RWPE2 (cell line): ENCODE data around the gene GPS2.

Source experiments
- ATAC-seq: fragments of 200-7000 bp; cut with Tn5 transposase; 3 replicates; pipeline ENCODE4 v1.9.1; 2021; ENCODE audit warnings: low read depth
- DNase-seq: peaks from one replicate; pipeline ENCODE4 v3.0.0-alpha.2; 2020; ENCODE audit warnings: low spot score
- H3K27ac ChIP-seq: fragments of 450-650 bp; 2 replicates; pipeline ENCODE4 v1.5.1; 2017; ENCODE audit warnings: mild to moderate bottlenecking; ENCODE audit not compliant: poor library complexity, severe bottlenecking
- H3K27me3 ChIP-seq: fragments of 250-450 bp; sonication (Bioruptor Pico); 2 replicates; pipeline ENCODE4 v1.5.1; 2021; ENCODE audit warnings: mild to moderate bottlenecking, moderate library complexity; ENCODE audit not compliant: insufficient read depth, poor library complexity, severe bottlenecking
- H3K36me3 ChIP-seq: fragments of 250-450 bp; sonication (Bioruptor Pico); 2 replicates; pipeline ENCODE4 v1.5.1; 2020; ENCODE audit warnings: low read depth, mild to moderate bottlenecking, moderate library complexity
- H3K4me1 ChIP-seq: fragments of 250-450 bp; sonication (Bioruptor Pico); 2 replicates; pipeline ENCODE4 v1.5.1; 2021; ENCODE audit warnings: mild to moderate bottlenecking, moderate library complexity; ENCODE audit not compliant: insufficient read depth, poor library complexity, severe bottlenecking
- H3K4me3 ChIP-seq: fragments of 250-450 bp; sonication (Bioruptor Pico); 2 replicates; pipeline ENCODE4 v1.5.1; 2021; ENCODE audit warnings: mild to moderate bottlenecking, moderate library complexity; ENCODE audit not compliant: severe bottlenecking
- H3K9me3 ChIP-seq: fragments of 250-450 bp; sonication (Bioruptor Pico); 2 replicates; pipeline ENCODE4 v1.5.1; 2021; ENCODE audit warnings: mild to moderate bottlenecking, moderate library complexity; ENCODE audit not compliant: severe bottlenecking
- TF ChIP-seq, protein P1 (sequence below): fragments of 450-650 bp; IDR thresholded peaks from one replicate; pipeline ENCODE4 v1.5.1; 2017; ENCODE audit warnings: mild to moderate bottlenecking, moderate library complexity; ENCODE audit not compliant: poor library complexity, severe bottlenecking

Gene GPS2

DNA sequence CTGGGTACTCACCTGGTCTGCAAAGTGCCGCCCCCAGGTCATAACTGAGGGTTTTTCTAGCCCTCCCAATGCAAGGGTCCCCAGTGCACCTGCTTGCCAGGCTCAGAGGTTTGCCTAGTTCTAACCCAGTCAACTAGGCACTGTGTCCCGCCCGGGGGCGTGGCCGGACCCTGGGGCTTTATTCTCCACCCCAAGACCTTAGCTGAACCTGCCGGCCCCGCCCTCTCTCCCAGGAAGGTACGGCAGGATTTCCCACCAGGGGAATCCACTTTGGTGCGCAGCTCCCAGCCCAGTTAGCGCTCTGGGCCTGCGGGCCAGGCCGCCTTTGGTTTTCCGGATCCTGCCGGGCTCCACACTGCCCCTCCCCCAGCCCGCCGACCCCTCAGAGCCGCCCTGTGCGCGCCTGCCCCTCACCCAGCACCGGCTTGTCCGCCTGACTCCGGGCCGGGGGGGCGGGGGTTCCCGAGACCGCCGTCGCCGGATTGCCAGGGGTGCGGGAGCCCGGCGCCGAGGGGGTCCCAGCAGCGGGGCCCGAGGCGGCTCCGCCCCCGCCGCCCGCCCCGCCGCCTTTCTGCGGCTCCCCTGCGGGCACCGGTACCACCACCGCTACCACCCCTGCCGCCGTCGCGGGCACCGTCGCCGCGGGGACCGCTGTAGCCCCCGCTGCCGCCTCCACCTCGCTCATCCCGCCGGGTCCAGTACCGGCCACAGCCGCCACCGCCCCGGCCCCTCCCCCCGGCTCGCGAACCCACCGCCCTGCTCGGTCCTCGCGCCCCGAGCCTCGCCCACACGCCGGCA is 21.1 kb downstream of the GPS2 start:
- peak overlapping the region; percentile 45 for H3K27ac ChIP-seq
- TF ChIP-seq, protein P1, sequence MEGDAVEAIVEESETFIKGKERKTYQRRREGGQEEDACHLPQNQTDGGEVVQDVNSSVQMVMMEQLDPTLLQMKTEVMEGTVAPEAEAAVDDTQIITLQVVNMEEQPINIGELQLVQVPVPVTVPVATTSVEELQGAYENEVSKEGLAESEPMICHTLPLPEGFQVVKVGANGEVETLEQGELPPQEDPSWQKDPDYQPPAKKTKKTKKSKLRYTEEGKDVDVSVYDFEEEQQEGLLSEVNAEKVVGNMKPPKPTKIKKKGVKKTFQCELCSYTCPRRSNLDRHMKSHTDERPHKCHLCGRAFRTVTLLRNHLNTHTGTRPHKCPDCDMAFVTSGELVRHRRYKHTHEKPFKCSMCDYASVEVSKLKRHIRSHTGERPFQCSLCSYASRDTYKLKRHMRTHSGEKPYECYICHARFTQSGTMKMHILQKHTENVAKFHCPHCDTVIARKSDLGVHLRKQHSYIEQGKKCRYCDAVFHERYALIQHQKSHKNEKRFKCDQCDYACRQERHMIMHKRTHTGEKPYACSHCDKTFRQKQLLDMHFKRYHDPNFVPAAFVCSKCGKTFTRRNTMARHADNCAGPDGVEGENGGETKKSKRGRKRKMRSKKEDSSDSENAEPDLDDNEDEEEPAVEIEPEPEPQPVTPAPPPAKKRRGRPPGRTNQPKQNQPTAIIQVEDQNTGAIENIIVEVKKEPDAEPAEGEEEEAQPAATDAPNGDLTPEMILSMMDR, result no peak
- ATAC-seq (peak; percentile 13; the same call in 2 of the 3 replicates), DNase-seq (no peak)
- peaks cover 9% of the 10 kb centered on the region for H3K4me1 ChIP-seq
- H3K27me3 ChIP-seq, result no peaks in the 10 kb centered on the region
- H3K4me3 ChIP-seq, result peak overlapping the region; percentile 39
- no peaks in the 10 kb centered on the region for H3K36me3 ChIP-seq
- H3K9me3 ChIP-seq, result no peaks in the 10 kb centered on the region

DNA sequence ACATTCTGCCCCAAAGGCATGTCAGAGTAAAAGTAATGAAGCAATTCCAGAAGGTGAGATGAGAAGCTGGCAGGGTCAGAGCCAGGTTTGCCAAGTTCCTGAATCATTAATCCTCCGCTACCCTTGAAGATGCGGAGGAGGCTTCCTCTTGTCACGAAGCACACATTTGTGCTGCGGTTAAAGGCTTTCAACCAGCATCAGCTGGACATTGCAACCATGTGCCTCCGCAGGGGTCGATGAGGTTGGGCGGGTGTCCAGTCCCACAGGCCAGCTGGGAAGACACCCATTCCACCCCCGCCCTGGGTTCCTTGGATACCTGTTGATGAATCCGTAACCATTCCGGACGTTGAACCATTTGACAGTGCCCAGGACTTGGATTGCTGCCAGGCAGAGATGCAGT is 22.0 kb downstream of the GPS2 start:
- ATAC-seq, result no peak

DNA sequence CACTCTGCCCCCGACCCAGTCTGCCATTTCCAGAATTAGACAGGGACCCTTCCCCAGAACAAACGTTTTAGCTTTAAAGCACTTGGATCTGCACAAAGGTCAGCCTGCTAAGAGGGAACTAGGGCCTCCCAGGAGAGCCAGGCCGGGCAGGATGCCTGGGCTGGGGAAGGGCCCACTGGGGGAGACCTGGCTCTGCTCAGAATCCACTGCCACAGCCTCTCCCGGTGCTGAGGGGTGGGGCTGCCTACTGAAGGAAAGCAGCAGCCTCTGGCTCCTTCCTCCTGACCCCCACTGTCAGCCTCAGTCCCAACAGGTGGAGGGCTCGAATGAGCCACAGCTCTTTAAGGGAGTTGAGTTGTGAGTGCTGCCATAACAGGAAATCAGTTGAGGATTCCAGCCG is 22.4 kb downstream of the GPS2 start:
- no peak overlapping the region for H3K4me3 ChIP-seq
- TF ChIP-seq, protein P1, result no peak
- no peak for ATAC-seq
- no peaks in the 10 kb centered on the region for H3K9me3 ChIP-seq
- H3K4me1 ChIP-seq, result peaks cover 9% of the 10 kb centered on the region
- DNase-seq, result no peak
- H3K27ac ChIP-seq, result peak overlapping the region; percentile 45
- H3K36me3 ChIP-seq, result no peaks in the 10 kb centered on the region
- H3K27me3 ChIP-seq, result no peaks in the 10 kb centered on the region

More for the DNA sequence above, 22.0 kb downstream of the GPS2 start:
- no peak overlapping the region for H3K4me3 ChIP-seq
- H3K4me1 ChIP-seq, result peaks cover 9% of the 10 kb centered on the region
- H3K36me3 ChIP-seq, result no peaks in the 10 kb centered on the region
- peak overlapping the region; percentile 45 for H3K27ac ChIP-seq
- no peaks in the 10 kb centered on the region for H3K27me3 ChIP-seq
- TF ChIP-seq, protein P1, result no peak
- no peaks in the 10 kb centered on the region for H3K9me3 ChIP-seq
- no peak for DNase-seq

DNA sequence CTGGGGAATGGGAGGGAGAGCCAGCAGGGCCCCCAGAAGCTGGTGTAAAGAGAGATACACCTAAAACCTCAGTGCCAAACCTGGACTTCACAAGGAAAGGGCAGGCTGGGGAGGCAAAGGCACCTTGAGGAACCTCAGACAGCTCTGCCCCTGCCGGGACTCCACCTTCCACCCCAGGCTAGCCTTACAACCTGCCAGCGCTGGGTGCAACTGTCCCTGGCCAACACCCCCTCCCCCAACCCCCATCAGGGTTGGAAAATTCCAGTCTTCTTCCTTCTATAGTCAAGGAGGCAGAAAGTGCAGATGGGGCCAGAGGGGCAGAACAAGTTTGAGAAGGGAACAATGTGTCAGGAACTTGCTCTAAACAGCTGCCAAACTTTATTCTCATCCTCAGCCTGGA is 23.0 kb downstream of the GPS2 start:
- TF ChIP-seq, protein P1, result no peak
- ATAC-seq, result no peak
- Histone ChIP-seq H3K9me3 (no peaks in the 10 kb centered on the region), H3K4me3 (no peak overlapping the region), H3K27ac (no peak overlapping the region), H3K4me1 (peaks cover 9% of the 10 kb centered on the region), H3K27me3 (no peaks in the 10 kb centered on the region), H3K36me3 (no peaks in the 10 kb centered on the region)
- no peak for DNase-seq

DNA sequence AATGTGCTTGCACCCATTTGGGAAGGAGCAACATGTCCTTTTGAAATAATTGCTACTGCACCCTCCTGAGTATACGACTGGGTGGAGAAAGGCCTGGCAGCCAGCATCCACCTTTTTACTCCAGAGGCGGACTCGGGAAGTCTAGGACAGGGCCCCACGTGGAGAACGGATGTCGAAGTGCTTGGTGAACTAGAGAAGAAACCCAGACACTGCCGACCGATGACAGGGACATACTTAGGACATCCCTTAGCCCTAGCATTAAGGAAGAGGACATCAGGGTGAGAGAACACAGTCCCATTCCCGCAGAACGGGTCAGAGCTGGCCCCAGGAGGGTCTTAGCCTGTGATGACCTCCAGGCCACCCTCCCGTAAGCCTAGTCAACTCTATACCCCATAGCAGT is 24.5 kb downstream of the GPS2 start:
- Histone ChIP-seq H3K27ac (no peak overlapping the region), H3K36me3 (no peaks in the 10 kb centered on the region), H3K4me3 (no peak overlapping the region), H3K27me3 (no peaks in the 10 kb centered on the region), H3K4me1 (peaks cover 9% of the 10 kb centered on the region), H3K9me3 (no peaks in the 10 kb centered on the region)
- TF ChIP-seq, protein P1, result no peak
- DNase-seq (no peak), ATAC-seq (no peak)
